Posterior vena cava (tissue), 2 donors: Measurements from ENCODE around the gene SPRR1A. TPM values are rescaled to one million over a fixed set of nuclear protein-coding genes. Genes with fewer than 3 reads are reported as not detected.
"Not testable (repeated sequence)": the region's sequence is repeated elsewhere in the genome, so short reads cannot be mapped to it uniquely, and the experiment has no call there.

Experiments
- DNase-seq: peaks from one replicate; pipeline ENCODE4 v3.0.0-alpha.2; 2020; ENCODE audit warnings: low spot score
- intact Hi-C, 2 donors: fragments of 100-400 bp; cut with DNase I; formaldehyde crosslinking; loops; one replicate each; pipeline versions ENCODE4 v1.14.1 to v1.14.2; 2022 to 2023
- total RNA-seq, 2 donors: library from RNA; stranded (reverse); fragmentation: NEBNext Ultra II Directional; extraction: Animal tissue kit (Norgen Biotek cat#: 25700); gene quantifications; one replicate each; pipeline ENCODE4 v1.2.1, GENCODE V29; 2021
- donor health status: DM: yes; HTN: yes; CAD: no.
- donor health status: DM: yes; HTN: yes; CAD: no.

The SPRR1A gene
- total RNA-seq, 2 donors from 2014 or later = not detected

DNA sequence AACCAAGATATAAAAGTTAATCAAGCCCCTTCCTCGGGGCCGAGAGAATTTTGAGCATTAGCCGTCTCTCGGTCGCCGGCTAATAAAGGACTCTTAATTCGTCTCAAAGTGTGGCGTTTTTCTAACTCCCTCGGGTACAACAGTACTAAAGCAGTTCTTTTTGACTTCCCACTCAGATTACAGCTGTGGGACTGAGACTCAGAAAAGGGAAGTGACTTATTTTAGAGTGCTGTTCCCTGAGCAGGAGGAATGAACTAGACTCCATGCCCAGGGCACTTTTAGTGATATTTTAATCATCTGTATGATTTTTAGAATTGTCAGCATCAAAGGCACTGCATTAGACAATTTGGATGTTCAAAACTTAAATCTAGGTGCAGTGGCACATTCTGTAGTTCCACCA lies 38.5 kb downstream of the SPRR1A start:
- DNase-seq, intact Hi-C loops: not testable (repeated sequence)

GRCh38 chr1:153023109-153023508 lies 39.2 kb downstream of the SPRR1A start:
- intact Hi-C loops = no loop called here
- DNase-seq = no peak

DNA sequence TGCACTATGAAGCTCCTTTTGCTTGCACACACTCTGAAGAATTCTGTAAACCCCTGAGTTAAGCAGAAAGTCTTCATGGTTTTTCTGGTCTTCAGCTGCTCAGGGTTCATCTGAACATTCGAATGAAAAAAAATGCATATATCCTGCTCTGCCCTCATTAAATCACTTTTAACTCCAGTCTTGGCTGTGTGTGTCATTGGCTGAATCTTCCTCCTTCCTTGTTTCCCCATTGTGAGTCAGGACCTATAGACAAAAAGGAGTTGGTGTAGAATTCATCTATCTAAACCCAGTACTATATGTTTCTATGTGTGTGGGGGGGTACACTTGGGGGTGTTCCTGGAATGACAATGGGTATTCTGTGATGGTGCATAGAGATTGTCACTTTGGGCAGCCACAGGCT lies 40.5 kb downstream of the SPRR1A start:
- no peak for DNase-seq
- intact Hi-C loops = no loop called here

- no peak for DNase-seq
- intact Hi-C loops = no loop called here
These were observed 41.9 kb downstream of the SPRR1A start for GRCh38 chr1:153025797-153026196.

GRCh38 chr1:153028766-153029165 lies 44.9 kb downstream of the SPRR1A start:
- no peak for DNase-seq
- intact Hi-C loops = no loop called here

DNA sequence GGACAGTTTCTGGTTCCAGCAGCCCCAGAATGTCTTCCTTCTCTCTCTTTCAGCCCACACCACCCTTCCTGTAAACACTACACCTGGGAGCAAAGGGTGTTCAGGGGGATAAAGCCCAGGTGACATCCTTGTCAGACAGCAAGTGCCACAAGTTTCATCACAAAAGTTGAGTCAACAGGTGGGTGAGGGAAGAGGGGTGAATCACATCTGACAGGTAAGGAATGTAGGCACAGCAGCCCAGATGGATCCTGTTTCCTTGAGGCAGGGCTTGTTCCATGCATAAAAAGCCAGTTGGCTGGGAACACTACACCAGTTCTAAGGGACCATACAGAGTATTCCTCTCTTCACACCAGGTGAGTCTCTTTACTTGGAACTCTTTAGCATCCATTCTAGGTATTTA lies 47.0 kb downstream of the SPRR1A start, which contains the start of gene SPRR1B:
SPRR1B (plus strand) TSS at position 309 of the 400 bp plus-strand sequence. CDS start 1,143 bp downstream, outside the sequence.
- intact Hi-C loops = no loop called here
- DNase-seq = no peak

- intact Hi-C loops = no loop called here
- DNase-seq = no peak
These were observed 48.2 kb downstream of the SPRR1A start for GRCh38 chr1:153032073-153032472.

GRCh38 chr1:153032677-153033308 lies 48.9 kb downstream of the SPRR1A start:
- DNase-seq = no peak
- intact Hi-C loops = no loop called here

GRCh38 chr1:153035211-153035610 lies 51.3 kb downstream of the SPRR1A start:
- intact Hi-C loops = no loop called here

More at GRCh38 chr1:153035211-153035610, 51.3 kb downstream of the SPRR1A start:
- no peak for DNase-seq

Other genes with a start within 250 kb of the SPRR1A start
- not detected for gene KPRP, start 226.1 kb upstream of the SPRR1A start, total RNA-seq
- gene LCE1F, start 208.9 kb upstream of the SPRR1A start, total RNA-seq = not detected
- not detected for gene LCE1E, start 197.8 kb upstream of the SPRR1A start, total RNA-seq
- gene LCE1D, start 187.4 kb upstream of the SPRR1A start, total RNA-seq = not detected
- gene LCE1C, start 177.4 kb upstream of the SPRR1A start, total RNA-seq = not detected
- gene LCE1B, start 172.1 kb upstream of the SPRR1A start, total RNA-seq = not detected
- gene LCE1A, start 156.6 kb upstream of the SPRR1A start, total RNA-seq = not detected
- not detected for gene LCE6A, start 141.2 kb upstream of the SPRR1A start, total RNA-seq
- not detected for gene LCE7A, start 124.1 kb upstream of the SPRR1A start, total RNA-seq
- gene SMCP, start 105.8 kb upstream of the SPRR1A start, total RNA-seq = not detected
- gene IVL, start 75.5 kb upstream of the SPRR1A start, total RNA-seq = not detected
- not detected for gene SPRR5, start 36.9 kb upstream of the SPRR1A start, total RNA-seq
- gene SPRR4, start 13.4 kb upstream of the SPRR1A start, total RNA-seq = not detected
- gene SPRR3, start 17.7 kb downstream of the SPRR1A start, total RNA-seq = not detected
- gene SPRR1B, start 47.1 kb downstream of the SPRR1A start, total RNA-seq = not detected
- not detected for gene SPRR2D, start 57.0 kb downstream of the SPRR1A start, total RNA-seq
- not detected for gene SPRR2A, start 73.4 kb downstream of the SPRR1A start, total RNA-seq
- gene SPRR2B, start 87.5 kb downstream of the SPRR1A start, total RNA-seq = not detected
- not detected for gene SPRR2E, start 110.4 kb downstream of the SPRR1A start, total RNA-seq
- 1 to 10 TPM in 1 of 2 donors, not detected in 1; 1.9 TPM for gene SPRR2F, start 129.4 kb downstream of the SPRR1A start, total RNA-seq
- not detected for gene SPRR2G, start 166.8 kb downstream of the SPRR1A start, total RNA-seq
- gene LELP1, start 219.3 kb downstream of the SPRR1A start, total RNA-seq = not detected
- gene PRR9, start 233.5 kb downstream of the SPRR1A start, total RNA-seq = not detected